DMS114 treated with DMSO at 0.1 percent for 48 hours (cell line): ENCODE results near the gene CERS4.
"Not testable (repeated sequence)": the region's sequence is repeated elsewhere in the genome, so short reads cannot be mapped to it uniquely, and the experiment has no call there.

ENCODE experiments used
- DNase-seq: peaks from one replicate; lab custom pipeline; 2025; ENCODE audit not compliant: unreplicated experiment; lab: John Stamatoyannopoulos, UW

Gene CERS4

DNA sequence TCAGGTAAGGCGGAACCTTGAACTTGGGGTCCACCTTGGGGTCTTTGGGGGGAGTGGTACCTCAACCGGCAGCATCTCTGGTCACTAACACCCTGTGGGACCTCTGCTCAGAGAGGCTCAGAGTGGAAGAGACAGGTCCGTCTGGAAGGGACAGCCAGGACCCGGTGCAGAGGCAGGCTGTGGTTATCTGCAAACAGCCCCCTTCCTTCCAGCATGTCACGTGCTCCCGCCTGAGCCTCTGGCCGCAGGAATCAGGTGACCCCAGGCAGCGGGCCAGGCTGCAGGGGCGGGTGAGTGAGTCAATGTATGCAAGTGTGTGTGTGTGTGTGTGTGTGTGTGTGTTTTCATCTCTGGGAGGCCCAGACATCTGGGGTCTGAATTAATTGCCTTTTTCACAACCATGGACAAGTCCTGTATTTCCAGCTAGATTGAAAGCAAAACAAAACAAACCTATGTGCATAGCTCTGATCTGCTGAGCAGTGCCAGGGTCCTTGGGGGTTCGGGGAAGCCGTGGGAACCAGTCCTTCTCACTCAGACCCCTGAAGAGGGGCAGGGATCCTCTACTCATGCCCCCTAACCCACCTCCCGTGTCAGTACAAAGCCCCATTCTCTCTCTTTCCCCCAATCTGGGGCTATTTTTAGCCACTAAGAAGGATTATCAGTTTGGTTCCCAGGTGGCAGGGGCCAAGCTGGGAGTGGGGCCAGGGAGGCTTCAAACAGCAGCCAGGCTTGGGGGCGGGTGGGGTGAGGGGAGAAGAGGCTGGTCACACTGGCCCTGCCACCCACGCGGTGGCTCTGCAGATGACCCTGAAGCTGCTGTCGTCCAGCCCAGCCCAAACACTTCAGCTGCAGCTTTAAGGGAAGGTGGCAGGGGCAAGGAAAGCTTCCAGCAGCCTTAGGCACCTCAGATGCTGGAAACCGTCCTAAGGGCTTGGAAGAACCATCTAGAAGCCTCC is 31.4 kb downstream of the CERS4 start:
- no peak for DNase-seq

DNA sequence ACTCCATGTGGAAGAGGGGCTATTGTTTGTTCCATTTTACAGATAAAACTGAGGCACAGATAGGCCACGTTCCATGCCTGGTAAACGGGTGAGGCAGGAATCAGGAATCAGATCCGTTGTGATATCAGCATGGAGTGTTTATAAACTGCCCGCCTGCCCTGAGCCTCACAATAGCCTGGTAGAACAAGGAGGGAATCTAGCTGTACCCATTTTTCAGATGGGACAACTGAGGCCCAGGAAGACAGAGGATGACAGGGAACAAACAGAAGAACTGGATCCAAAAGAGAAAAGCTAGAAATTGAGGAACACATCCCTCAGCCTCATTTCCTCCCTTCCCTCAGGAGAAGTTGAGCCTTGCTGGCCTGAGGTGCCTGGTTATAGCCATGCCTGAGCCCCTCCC is 32.5 kb downstream of the CERS4 start:
- DNase-seq = no peak

DNA sequence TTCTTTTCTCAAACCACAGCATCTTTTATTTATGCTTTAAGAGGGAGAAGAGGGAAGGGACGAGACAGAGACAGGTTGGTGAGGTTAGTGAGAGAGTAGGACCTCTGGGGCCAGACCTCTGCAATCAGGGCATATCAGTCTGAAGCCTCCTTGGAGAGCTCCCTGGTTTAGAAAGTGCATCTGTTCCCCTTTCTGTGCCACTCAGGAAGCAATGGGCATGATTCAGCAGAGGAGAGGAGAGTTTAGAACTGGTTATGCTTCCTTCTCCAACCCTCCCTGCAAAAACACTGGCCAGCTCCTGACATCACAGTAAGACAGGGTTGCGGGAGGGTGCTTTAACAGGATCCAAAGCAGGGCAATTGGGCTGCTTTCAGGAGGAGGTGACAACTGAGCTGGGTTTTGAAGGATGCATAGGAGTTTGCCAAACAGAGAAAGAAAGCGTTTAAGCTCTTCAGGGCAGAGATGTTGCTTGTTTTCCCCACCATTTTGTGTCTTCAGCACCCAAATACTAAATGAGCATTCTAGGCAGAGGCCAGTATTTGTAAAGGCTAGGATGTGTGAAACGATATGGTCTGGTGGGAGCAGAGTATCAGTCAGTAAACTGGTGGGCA is 33.1 kb downstream of the CERS4 start:
- DNase-seq = no peak

DNA sequence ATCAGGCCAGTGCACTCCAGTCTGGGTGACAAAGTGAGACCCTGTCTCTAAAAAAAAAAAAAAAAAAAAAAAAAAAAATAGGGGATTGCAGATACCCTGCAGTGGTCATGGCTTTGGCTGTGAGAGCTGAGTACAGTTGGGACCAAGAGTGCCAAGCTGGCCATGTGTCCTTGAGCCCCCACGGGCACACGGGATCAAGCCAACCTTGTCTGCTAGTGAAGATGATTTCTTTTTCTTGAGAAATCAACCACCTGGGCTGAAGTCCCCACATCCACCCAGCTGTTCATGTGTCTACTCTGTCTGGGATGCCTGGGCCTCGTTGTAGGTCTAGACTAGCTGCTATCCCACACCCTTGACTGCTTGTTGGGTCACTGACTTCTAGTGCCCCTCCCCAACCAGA is 34.0 kb downstream of the CERS4 start:
- no peak for DNase-seq

DNA sequence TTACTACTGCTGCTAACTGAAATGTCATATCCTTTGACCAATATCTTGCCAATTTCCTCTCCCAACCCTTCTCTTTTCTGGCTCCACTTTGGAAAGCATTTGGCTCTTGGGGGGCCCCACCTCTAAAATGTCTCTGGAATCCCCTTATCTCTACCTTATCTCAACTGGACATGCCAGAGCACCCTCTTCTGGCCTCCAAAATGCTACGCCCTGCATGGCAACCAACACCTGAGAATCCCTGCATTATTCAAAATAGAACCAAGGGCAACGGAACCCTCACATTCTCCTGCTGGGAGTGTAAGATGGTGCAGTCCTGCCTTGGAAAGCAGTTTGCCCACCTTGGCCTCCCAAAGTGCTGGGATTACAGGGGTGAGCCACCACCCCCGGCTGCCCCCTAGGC is 35.3 kb downstream of the CERS4 start:
- no peak for DNase-seq

DNA sequence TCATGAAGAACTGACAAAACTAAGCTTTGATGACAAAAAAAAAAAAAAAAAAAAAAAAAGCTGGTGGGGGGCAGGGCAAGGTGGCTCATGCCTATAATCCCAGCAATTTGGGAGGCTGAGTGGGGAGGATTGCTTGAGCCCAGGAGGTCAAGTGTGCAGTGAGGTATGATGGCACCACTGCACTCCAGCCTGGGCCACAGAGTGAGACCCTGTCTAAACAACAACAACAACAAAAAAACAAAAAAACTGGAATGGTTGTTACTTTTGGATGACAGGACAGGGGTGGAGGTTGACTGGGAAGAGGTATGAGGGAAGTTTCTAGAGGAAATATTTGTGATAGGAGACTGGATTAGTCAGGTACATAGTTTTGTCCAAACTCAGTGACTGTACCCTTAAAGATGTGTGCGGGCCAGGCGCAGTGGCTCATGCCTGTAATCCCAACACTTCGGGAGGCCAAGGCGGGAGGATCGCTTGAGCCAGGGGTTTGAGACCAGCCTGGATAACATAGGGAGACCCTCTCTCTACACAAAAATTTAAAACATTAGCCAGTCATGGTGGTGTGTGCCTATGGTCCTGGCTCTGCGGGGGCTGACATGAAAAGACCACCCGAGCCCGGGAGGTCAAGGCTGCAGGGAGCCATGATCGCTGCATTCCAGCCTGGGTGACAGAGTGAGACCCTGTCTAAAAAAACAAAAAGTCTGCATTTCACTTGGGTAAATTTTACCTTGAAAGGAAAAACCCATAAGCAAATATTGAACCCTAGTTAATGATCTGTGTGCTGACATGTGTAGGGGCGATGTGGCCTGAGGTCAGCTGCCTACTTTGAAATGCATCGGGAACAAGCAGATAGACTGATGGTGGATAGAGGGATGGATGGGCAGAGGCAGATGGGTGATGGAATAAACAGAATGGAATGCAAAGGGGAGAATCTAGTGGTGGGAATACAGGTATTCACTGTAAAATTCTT is 37.0 kb downstream of the CERS4 start:
- DNase-seq = no peak

DNA sequence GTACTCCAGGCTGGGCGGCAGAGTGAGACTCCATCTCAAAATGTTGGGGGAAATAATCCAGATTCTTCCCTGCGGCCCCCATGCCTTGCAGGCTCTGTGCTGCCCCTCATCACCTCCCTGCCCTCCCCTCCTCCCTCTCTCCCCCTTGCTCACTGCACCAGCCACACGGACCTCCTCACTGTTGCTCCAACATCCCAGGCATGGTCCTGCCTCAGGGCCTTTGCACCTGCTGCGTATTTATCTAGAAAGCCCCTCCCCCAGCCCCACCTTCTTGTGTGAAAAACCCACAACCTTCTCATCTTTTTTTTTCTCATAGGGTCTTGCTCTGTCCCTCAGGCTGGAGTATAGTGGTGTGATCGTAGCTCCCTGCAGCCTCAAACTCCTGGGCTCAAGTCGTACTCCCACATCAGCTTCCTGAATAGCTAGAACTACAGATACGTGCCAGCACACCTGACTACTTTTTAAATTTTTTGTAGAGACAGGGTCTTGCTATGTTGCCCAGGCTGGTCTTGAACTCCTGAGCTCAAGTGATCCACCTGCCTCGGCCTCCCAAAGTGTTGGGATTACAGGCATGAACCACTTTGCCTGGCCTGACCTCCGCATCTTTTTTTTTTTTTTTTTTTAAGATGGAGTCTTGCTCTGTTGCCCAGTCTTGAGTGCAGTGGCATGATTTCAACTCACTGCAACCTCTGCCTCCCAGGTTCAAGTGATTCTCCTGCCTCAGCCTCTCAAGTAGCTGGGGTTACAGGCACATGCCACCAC is 38.1 kb downstream of the CERS4 start:
- DNase-seq = not testable (repeated sequence)

DNA sequence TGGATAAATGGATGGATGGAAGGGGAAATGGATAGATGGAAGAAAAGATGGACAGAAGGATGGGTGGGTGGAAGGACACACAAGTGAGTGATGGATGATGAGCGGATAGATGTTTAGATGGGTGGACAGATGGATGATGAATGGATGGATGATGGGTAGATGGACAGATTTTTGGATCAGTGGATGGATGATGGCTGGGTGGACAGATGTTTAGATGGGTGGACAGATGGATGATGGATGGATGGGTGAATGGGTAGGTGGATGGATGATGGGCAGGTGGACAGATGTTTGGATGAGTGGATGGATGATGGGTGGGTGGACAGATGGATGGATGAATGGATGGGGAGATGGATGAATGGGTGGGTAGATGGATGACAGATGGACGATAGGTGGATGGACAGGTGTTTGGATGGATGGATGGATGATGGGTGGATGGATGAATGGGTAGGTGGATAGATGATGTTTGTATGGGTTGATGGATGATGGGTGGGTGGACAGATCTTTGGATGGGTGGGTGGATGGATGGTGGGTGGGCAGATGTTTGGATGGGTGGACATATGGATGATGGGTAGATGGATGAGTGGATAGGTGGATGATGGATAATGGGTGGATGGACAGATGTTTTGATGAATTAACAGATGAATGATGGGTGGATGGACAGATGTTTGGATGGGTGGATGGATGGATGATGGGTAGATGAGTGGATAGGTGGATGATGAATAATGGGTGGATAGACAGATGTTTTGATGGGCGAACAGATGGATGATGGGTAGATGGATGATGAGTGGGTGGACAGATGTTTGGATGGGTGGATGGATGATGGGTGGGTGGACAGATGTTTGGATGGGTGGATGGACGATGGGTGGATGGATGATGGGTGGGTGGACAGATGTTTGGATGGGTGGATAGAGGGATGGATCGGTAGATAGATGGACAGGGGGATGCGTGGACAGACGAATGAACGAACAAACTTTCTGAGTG is 39.5 kb downstream of the CERS4 start:
- DNase-seq = no peak

DNA sequence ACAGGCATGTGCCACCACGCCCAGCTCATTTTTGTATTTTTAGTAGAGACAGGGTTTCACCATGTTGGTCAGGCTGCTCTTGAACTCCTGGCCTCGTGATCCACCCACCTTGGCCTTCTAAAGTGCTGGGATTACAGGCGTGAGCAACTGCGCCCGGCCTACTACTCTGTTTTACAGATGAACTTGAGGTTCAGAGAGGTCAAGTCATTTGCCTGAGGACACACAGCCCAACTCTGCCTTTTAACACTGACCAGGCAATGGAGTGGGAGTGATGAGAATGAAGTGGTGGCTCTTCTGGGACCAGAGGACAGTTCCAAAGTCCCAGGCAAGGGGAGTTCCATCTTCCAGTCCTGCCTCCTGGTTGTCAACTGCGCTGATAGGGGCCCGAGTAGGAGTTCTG is 41.4 kb downstream of the CERS4 start:
- DNase-seq = no peak

DNA sequence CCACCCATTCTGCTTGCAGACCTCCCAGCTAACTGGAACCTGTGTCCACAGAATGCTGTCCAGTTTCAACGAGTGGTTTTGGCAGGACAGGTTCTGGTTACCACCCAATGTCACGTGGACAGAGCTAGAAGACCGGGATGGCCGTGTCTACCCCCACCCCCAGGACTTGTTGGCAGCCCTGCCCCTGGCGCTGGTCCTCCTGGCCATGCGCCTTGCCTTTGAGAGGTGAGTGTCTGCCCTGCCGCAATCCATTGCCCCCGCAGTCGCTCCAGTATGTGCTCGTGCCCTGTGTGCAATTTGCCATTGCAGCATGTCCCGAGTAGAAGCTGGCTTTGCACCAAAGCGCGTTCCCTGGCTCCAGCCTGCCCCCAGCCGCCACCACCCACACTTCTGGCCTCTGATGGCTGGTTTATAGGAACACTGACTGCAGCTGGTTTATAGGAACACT is 41.9 kb downstream of the CERS4 start:
- no peak for DNase-seq

DNA sequence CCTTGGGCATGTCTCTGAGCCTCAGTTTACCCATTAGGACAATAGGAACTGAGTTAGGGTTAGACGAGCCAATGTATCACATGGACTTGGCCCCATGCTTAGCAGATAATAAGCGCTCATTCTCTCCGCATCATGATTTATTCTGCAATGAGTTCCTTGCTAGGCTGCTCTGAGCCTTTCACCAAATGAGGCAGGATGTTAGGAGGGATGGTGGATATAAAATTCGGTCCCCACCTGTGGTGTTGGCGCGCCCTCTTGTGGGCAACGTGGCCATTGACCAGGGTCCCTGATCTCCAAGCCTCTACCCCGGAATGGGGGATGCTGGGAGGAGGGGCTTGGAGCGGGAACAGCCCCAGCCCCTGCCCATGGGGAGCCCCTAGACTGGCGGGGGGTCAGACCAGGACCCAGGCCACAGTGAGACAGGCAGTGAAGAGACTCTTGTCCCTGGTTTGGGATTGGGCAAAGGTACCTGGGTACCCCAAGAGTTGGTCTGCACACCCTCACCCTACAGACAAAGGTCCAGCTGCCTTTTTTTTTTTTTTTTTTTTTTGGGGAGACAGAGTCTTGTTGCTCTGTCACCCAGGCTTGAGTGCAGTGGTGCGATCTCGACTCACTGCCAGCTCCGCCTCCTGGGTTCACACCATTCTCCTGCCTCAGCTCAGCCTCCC is 43.9 kb downstream of the CERS4 start:
- DNase-seq = peak; percentile 36

DNA sequence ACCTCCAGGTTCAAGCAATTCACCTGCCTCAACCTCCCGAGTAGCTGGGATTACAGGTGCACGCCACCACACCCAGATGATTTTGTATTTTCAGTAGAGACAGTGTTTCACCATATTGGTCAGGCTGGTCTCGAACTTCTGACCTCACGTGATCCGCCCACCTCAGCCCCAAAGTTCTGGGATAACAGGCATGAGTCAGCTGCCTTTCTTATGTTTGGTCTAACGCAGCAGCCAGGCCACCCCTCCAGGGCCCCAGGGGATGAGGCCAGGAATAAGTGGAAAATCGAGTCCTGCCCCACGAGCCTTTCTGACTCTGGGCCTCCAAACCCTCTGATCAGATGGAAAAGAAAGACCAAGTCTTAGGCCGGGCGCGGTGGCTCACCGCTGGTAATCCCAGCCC is 44.5 kb downstream of the CERS4 start:
- no peak for DNase-seq

DNA sequence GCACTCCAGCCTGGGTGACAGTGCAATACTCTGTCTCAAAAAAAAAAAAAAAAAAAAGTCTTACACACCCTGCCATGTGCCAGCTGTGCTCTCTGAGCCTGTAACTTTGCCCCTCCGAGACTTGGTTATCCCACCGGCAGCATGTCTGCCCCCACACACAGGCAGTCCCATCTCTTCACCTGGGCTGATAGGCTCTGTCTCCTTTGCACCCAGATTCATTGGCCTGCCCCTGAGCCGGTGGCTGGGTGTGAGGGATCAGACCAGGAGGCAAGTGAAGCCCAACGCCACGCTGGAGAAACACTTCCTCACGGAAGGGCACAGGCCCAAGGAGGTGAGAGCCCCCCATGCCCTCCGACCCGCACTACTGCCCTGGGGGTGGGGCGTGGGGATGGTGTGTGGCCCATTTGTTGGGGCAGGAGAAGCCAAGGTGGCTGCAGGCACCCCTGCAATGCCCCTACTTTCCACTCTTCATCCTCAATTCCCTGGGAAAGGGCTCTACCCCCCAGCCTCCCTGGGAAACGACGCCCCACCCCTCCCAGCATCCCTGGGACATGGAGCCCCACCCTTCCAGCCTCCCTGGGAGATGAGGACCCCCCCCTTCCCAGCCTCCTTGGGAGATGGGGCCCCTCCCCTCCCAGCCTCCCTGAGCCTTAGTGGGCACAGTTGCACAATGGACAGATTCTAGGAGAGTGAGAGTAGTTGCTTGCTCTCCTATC is 45.3 kb downstream of the CERS4 start:
- no peak for DNase-seq

DNA sequence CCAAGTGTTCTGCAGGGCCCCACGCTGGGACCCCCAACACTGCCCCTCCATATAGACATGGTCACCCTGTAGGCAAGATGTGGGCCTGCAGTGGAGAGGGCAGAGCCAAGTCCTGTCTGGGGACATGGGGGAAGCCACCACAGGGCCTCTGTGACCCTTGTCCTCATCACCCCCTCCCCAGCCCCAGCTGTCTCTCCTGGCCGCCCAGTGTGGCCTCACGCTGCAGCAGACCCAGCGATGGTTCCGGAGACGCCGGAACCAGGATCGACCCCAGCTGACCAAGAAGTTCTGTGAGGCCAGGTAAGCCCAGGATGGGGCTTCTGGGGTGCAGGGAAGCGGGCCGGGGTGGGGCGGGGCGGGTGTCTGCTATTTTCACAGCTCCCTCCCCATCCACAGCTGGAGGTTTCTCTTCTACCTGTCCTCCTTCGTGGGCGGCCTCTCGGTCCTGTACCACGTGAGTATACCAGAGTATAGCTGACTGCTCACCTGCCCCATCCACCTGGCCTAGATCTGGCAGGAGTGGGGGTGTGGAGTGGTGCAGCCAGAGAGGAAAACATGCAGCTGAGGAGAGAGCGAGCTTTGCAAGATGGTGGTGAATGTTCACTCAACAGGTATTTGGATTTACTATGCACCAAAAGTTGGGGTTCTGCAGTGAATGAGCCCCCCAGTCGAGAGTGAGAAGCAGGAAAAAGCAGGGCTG is 46.4 kb downstream of the CERS4 start:
- no peak for DNase-seq

DNA sequence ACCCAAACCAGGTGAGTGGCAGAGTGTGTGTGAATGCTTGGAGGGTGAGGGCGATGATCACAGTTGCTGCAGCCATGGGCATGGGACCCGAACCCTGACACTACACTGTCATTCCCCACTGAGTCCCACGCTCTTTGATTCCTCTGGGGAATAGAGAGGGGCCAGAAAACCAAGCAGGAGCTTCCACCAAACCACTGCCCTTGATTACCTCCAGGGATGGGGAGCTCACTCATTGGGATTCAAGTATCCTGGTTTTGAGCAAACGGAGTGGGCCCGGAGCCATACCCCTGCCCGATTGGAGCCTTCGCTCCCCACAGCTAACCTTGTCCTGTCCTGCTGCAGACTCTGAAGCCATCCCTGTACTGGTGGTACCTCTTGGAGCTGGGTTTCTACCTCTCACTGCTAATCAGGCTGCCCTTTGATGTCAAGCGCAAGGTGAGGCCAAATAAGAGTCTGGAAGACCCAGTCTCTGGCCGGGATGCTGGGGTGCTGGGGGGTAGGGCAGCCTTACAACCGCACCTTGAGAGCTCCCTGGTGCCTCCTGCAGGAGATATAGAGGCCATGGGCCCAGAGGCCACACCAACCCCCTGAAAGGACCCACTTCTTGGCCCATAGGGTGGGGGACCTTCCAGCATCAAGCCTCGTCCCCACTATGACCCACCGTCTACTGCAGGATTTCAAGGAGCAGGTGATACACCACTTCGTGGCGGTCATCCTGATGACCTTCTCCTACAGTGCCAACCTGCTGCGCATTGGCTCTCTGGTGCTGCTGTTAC is 47.3 kb downstream of the CERS4 start:
- no peak for DNase-seq

DNA sequence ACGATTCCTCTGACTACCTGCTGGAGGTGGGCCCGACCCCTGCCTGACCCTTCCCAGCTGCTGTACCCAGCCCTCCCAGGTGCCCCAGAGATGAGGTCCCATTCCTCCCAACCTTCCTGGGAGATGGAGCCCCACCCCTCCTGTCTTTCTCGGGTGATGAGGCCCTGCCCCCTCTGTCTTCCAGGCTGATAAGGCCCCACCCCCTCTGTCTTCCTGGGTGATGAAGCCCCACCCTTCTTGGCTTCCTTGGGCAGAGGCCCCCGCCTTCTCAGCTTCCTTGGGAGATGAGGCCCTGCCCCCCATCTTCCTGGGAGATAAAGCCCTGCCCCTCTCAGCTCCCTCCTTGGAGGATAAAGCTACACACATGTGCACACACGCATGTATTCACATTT is 47.9 kb downstream of the CERS4 start:
- DNase-seq = no peak
